ENCODE results near the gene MIAT. TPM values are rescaled to one million over a fixed set of nuclear protein-coding genes. Genes with fewer than 3 reads are reported as not detected.
"Not testable (repeated sequence)": the region's sequence is repeated elsewhere in the genome, so short reads cannot be mapped to it uniquely, and the experiment has no call there.

The MIAT gene
- total RNA-seq (2014; rRNA removed; shearing (Covaris generic)), result 1.9 and 2.2 TPM in 2 replicates

GRCh38 chr22:26656891-26657851 lies at the start of gene MIAT:
TSS of gene MIAT (plus strand) at chr22:26657588.
- peak; percentile 22 for DNase-seq (ENCODE audit: low spot score)

- no peak for DNase-seq (ENCODE audit: low spot score)
Observed at GRCh38 chr22:26608129-26608528, 49.3 kb upstream of the MIAT start.

GRCh38 chr22:26609287-26609686 lies 48.1 kb upstream of the MIAT start:
- no peak for DNase-seq (ENCODE audit: low spot score)

GRCh38 chr22:26610072-26610958 lies 47.1 kb upstream of the MIAT start:
- peak; percentile 88 for DNase-seq (ENCODE audit: low spot score)

- peak; percentile 68 for DNase-seq (ENCODE audit: low spot score)
Observed at GRCh38 chr22:26610996-26611395, 46.4 kb upstream of the MIAT start.

GRCh38 chr22:26612652-26613051 lies 44.7 kb upstream of the MIAT start:
- DNase-seq (ENCODE audit: low spot score), result no peak

- not testable (repeated sequence) for DNase-seq (ENCODE audit: low spot score)
Observed at GRCh38 chr22:26613753-26614152, 43.6 kb upstream of the MIAT start.

GRCh38 chr22:26614322-26614721 lies 43.1 kb upstream of the MIAT start:
- no peak for DNase-seq (ENCODE audit: low spot score)

- no peak for DNase-seq (ENCODE audit: low spot score)
Observed at GRCh38 chr22:26615149-26615548, 42.2 kb upstream of the MIAT start.

- no peak for DNase-seq (ENCODE audit: low spot score)
Observed at GRCh38 chr22:26615830-26616435, 41.5 kb upstream of the MIAT start.

- DNase-seq (ENCODE audit: low spot score), result no peak
Observed at GRCh38 chr22:26616650-26617049, 40.7 kb upstream of the MIAT start.

- DNase-seq (ENCODE audit: low spot score), result no peak
Observed at GRCh38 chr22:26617271-26618199, 39.9 kb upstream of the MIAT start, which contains the start of gene CRYBB1. TSS of gene CRYBB1 (minus strand) at chr22:26618027. CDS start at chr22:26616319, 1,708 bp downstream.

GRCh38 chr22:26618455-26618854 lies 38.9 kb upstream of the MIAT start:
- no peak for DNase-seq (ENCODE audit: low spot score)

- DNase-seq (ENCODE audit: low spot score), result no peak
Observed at GRCh38 chr22:26619510-26619909, 37.9 kb upstream of the MIAT start.

GRCh38 chr22:26620197-26620596 lies 37.2 kb upstream of the MIAT start:
- no peak for DNase-seq (ENCODE audit: low spot score)

- DNase-seq (ENCODE audit: low spot score), result no peak
Observed at GRCh38 chr22:26621663-26622062, 35.7 kb upstream of the MIAT start, which contains the start of gene CRYBA4. TSS of gene CRYBA4 (plus strand) at chr22:26621963. CDS start at chr22:26622597, 634 bp downstream.

GRCh38 chr22:26623984-26624383 lies 33.4 kb upstream of the MIAT start:
- DNase-seq (ENCODE audit: low spot score), result no peak

- DNase-seq (ENCODE audit: low spot score), result no peak
Observed at GRCh38 chr22:26624803-26625202, 32.6 kb upstream of the MIAT start.

GRCh38 chr22:26629988-26630761 lies 27.2 kb upstream of the MIAT start:
- DNase-seq (ENCODE audit: low spot score), result no peak

- no peak for DNase-seq (ENCODE audit: low spot score)
Observed at GRCh38 chr22:26631282-26631681, 26.1 kb upstream of the MIAT start.
